OCI-LY3 (cell line): Measurements from ENCODE around the gene SLC7A7.

Experiments used
- H2AFZ ChIP-seq: fragments of 200-600, 300-600 bp; shearing (Covaris generic); 2 replicates; pipeline ENCODE4 v1.6.0; 2014; ENCODE audit warnings: antibody characterized with exemption, low read depth, low read length
- H3K27ac ChIP-seq: fragments of 200-600, 300-600 bp; sonication (generic); 2 replicates; pipeline ENCODE4 v1.5.1; 2014; ENCODE audit warnings: mild to moderate bottlenecking, low read length, moderate library complexity, mixed read lengths
- H3K27me3 ChIP-seq: fragments of 200-600, 300-600 bp; sonication (generic); 2 replicates; pipeline ENCODE4 v1.6.1; 2014; ENCODE audit warnings: low read depth, low read length, mixed read lengths
- H3K36me3 ChIP-seq: fragments of 200-600, 300-600 bp; sonication (generic); replicated peaks from 2 replicates; pipeline ENCODE3; 2014; ENCODE audit warnings: low read depth, low read length, mixed read lengths
- H3K4me1 ChIP-seq: fragments of 300-600, 200-600 bp; sonication (generic); 2 replicates; pipeline ENCODE4 v1.6.1; 2014; ENCODE audit warnings: low read length, mixed read lengths
- H3K4me2 ChIP-seq: fragments of 200-600, 300-600 bp; sonication (generic); 2 replicates; pipeline ENCODE4 v1.6.1; 2014; ENCODE audit warnings: low read length, mixed read lengths
- H3K4me3 ChIP-seq: fragments of 300-600, 200-600 bp; sonication (generic); 2 replicates; pipeline ENCODE4 v1.5.1; 2014; ENCODE audit warnings: antibody characterized with exemption, mild to moderate bottlenecking, low read length, moderate library complexity
- H3K79me2 ChIP-seq: fragments of 300-600, 200-600 bp; shearing (Covaris generic); 2 replicates; pipeline ENCODE4 v1.6.1; 2014; ENCODE audit warnings: mild to moderate bottlenecking, low read length, mixed read lengths
- H3K9ac ChIP-seq: fragments of 300-600, 200-600 bp; shearing (Covaris generic); 2 replicates; pipeline ENCODE4 v1.6.0; 2014; ENCODE audit warnings: mild to moderate bottlenecking, low read length, moderate library complexity
- H3K9me3 ChIP-seq: fragments of 200-600, 300-600 bp; shearing (Covaris generic); 2 replicates; pipeline ENCODE4 v1.6.1; 2014; ENCODE audit warnings: low read length, mixed read lengths; ENCODE audit not compliant: insufficient read depth
- H4K20me1 ChIP-seq: fragments of 200-600, 300-600 bp; sonication (generic); 2 replicates; pipeline ENCODE4 v1.6.1; 2016; ENCODE audit warnings: low read length, mixed read lengths; ENCODE audit not compliant: insufficient read depth
- CTCF ChIP-seq: fragments of 200-600, 300-600 bp; sonication (generic); IDR thresholded peaks from 2 replicates; pipeline ENCODE4 v1.5.1; 2014; ENCODE audit warnings: antibody characterized with exemption, low read length, low read depth
- EZH2phosphoT487 ChIP-seq: fragments of 200-600 bp; shearing (Covaris generic); IDR thresholded peaks from 2 replicates; pipeline ENCODE4 v1.6.1; 2018; ENCODE audit warnings: antibody characterized with exemption, mixed run types, low read depth

The SLC7A7 gene

GRCh38 chr14:22821193-22822015, 6.2 kb upstream of the SLC7A7 start:
- Histone ChIP-seq H3K4me1 (peaks cover 26% of the 10 kb centered on the region), H3K9me3 (no peaks in the 10 kb centered on the region), H3K27me3 (no peaks in the 10 kb centered on the region), H3K4me3 (no peak overlapping the region), H3K36me3 (no peaks in the 10 kb centered on the region), H2AFZ (no peak overlapping the region), H3K27ac (no peak overlapping the region), H4K20me1 (no peaks in the 10 kb centered on the region), H3K79me2 (no peaks in the 10 kb centered on the region), H3K4me2 (no peak overlapping the region), H3K9ac (no peak overlapping the region)
- TF ChIP-seq EZH2phosphoT487: no peak
- no peak for TF ChIP-seq CTCF

GRCh38 chr14:22820731-22821130, 5.5 kb upstream of the SLC7A7 start:
- H3K27ac ChIP-seq: no peak overlapping the region
- H3K4me3 ChIP-seq: no peak overlapping the region
- no peaks in the 10 kb centered on the region for H4K20me1 ChIP-seq
- H3K4me2 ChIP-seq: no peak overlapping the region
- no peaks in the 10 kb centered on the region for H3K36me3 ChIP-seq
- no peak overlapping the region for H3K9ac ChIP-seq
- no peaks in the 10 kb centered on the region for H3K27me3 ChIP-seq
- H2AFZ ChIP-seq: no peak overlapping the region
- TF ChIP-seq CTCF: no peak
- TF ChIP-seq EZH2phosphoT487: no peak
- H3K79me2 ChIP-seq: no peaks in the 10 kb centered on the region
- H3K9me3 ChIP-seq: no peaks in the 10 kb centered on the region
- H3K4me1 ChIP-seq: peaks cover 33% of the 10 kb centered on the region

- Histone ChIP-seq H3K4me1 (peaks cover 35% of the 10 kb centered on the region), H3K4me2 (peak overlapping the region; percentile 21), H3K36me3 (no peaks in the 10 kb centered on the region), H3K9ac (no peak overlapping the region), H3K4me3 (peak overlapping the region; percentile 16; the same call in 1 of the 2 replicates), H3K9me3 (no peaks in the 10 kb centered on the region), H2AFZ (no peak overlapping the region), H4K20me1 (no peaks in the 10 kb centered on the region), H3K27ac (no peak overlapping the region), H3K27me3 (no peaks in the 10 kb centered on the region), H3K79me2 (no peaks in the 10 kb centered on the region)
- no peak for TF ChIP-seq EZH2phosphoT487
- no peak for TF ChIP-seq CTCF
Measured at GRCh38 chr14:22819151-22819988, 4.1 kb upstream of the SLC7A7 start.

- Histone ChIP-seq H4K20me1 (no peaks in the 10 kb centered on the region), H3K4me3 (no peak overlapping the region), H3K4me2 (no peak overlapping the region), H3K79me2 (no peaks in the 10 kb centered on the region), H2AFZ (no peak overlapping the region), H3K27me3 (no peaks in the 10 kb centered on the region), H3K4me1 (peaks cover 45% of the 10 kb centered on the region), H3K36me3 (no peaks in the 10 kb centered on the region), H3K9me3 (no peaks in the 10 kb centered on the region), H3K27ac (no peak overlapping the region), H3K9ac (no peak overlapping the region)
- no peak for TF ChIP-seq CTCF
- TF ChIP-seq EZH2phosphoT487: no peak
Measured at GRCh38 chr14:22814373-22814772, 862 bp downstream of the SLC7A7 start.
